GM18951 (cell line): Measurements from ENCODE around the gene PNMA8C.
"Not testable (repeated sequence)": the region's sequence is repeated elsewhere in the genome, so short reads cannot be mapped to it uniquely, and the experiment has no call there.

ENCODE experiments used
- POLR2A ChIP-seq: IDR thresholded peaks from 4 replicates; pipeline ENCODE4 v1.6.1; 2011; ENCODE audit warnings: mild to moderate bottlenecking; ENCODE audit not compliant: insufficient read length, insufficient read depth; ENCODE audit errors: extremely low read depth
- in situ Hi-C: fragments of 300-500 bp; cut with MboI; formaldehyde crosslinking; loops from one replicate; pipeline ENCODE4 v1.12.0; 2022; ENCODE audit warnings: low sequenced_read_pairs, mixed read lengths, inconsistent platforms; ENCODE audit not compliant: unreplicated experiment

Gene PNMA8C

GRCh38 chr19:46427518-46428045, 1.2 kb downstream of the PNMA8C start:
- in situ Hi-C loops: no loop called here
- TF ChIP-seq POLR2A: no peak

GRCh38 chr19:46426506-46427162, 2.1 kb downstream of the PNMA8C start:
- in situ Hi-C loops: no loop called here
- TF ChIP-seq POLR2A: no peak

GRCh38 chr19:46426035-46426505, 2.7 kb downstream of the PNMA8C start:
- no peak for TF ChIP-seq POLR2A
- in situ Hi-C loops: no loop called here

GRCh38 chr19:46423188-46423587, 5.5 kb downstream of the PNMA8C start:
- in situ Hi-C loops: no loop called here
- TF ChIP-seq POLR2A: no peak

GRCh38 chr19:46422344-46422743, 6.4 kb downstream of the PNMA8C start:
- no peak for TF ChIP-seq POLR2A
- in situ Hi-C loops: no loop called here

GRCh38 chr19:46420056-46420455, 8.7 kb downstream of the PNMA8C start:
- TF ChIP-seq POLR2A: no peak
- in situ Hi-C loops: no loop called here

GRCh38 chr19:46415804-46416709, 12.7 kb downstream of the PNMA8C start:
- in situ Hi-C loops: not testable (repeated sequence)

GRCh38 chr19:46414899-46415298, 13.8 kb downstream of the PNMA8C start:
- in situ Hi-C loops: not testable (repeated sequence)

- in situ Hi-C loops: no loop called here
- no peak for TF ChIP-seq POLR2A
Measured at GRCh38 chr19:46413262-46414031, 15.3 kb downstream of the PNMA8C start, which contains the start of gene CCDC8. Gene CCDC8, minus strand, starts transcription at chr19:46413564. Its CDS starts 754 bp downstream, at chr19:46412810.

GRCh38 chr19:46412650-46413261, 16.0 kb downstream of the PNMA8C start:
- in situ Hi-C loops: no loop called here
- TF ChIP-seq POLR2A: no peak

- no peak for TF ChIP-seq POLR2A
- in situ Hi-C loops: no loop called here
Measured at GRCh38 chr19:46411925-46412649, 16.6 kb downstream of the PNMA8C start.
